GM18499 (cell line): ENCODE results near the gene GPLD1.

ENCODE experiments used
- ATAC-seq: cut with Tn5 transposase; IDR thresholded peaks from one replicate; pipeline ENCODE4 v1.9.1; 2021; ENCODE audit warnings: moderate number of reproducible peaks; ENCODE audit not compliant: insufficient read depth, unreplicated experiment

GPLD1 gene

GRCh38 chr6:24460966-24461365 lies 28.4 kb downstream of the GPLD1 start:
- ATAC-seq, result no peak

DNA sequence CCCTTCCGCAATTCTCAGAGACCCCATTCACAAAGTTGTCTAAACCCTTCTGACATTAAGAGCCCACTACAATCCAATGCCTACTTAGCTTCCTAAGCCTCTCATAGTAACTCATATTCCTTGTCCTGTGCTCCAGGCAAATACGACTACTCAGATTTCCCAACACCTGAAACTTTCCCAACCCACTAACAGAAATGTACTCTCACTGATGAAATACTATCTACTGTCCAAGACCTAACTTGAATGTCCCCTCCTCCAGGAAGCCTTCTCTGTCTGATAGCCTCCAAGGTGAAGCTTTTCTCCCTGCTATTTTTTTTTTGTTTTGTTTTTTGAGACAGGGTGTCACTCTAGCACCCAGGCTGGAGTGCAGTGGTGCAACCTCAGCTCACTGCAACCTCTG lies 30.4 kb downstream of the GPLD1 start:
- ATAC-seq, result no peak

GRCh38 chr6:24458134-24458533 lies 31.2 kb downstream of the GPLD1 start:
- ATAC-seq, result no peak

- ATAC-seq, result no peak
These were observed 34.3 kb downstream of the GPLD1 start for GRCh38 chr6:24455061-24455460.

- no peak for ATAC-seq
These were observed 34.9 kb downstream of the GPLD1 start for GRCh38 chr6:24454452-24454851.

DNA sequence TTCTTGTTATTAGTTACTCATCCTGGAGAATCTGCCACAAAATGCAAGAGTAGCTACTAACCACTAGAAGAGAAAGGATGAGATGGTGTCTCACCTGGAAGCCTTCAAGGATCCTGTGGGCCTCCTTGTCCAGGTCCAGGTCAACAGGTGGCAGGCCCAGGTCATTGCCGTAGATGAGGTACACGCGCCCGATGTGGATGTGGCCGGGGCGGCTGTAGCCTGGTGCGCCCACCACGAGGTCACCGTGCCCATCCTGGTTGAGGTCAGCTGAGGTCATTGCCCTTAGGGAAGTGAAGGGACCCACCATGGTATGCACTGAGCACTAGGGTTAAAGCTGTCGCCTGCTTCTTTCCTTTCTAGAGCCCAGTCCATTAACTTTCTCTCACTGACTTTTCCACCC lies 35.5 kb downstream of the GPLD1 start:
- ATAC-seq, result no peak

DNA sequence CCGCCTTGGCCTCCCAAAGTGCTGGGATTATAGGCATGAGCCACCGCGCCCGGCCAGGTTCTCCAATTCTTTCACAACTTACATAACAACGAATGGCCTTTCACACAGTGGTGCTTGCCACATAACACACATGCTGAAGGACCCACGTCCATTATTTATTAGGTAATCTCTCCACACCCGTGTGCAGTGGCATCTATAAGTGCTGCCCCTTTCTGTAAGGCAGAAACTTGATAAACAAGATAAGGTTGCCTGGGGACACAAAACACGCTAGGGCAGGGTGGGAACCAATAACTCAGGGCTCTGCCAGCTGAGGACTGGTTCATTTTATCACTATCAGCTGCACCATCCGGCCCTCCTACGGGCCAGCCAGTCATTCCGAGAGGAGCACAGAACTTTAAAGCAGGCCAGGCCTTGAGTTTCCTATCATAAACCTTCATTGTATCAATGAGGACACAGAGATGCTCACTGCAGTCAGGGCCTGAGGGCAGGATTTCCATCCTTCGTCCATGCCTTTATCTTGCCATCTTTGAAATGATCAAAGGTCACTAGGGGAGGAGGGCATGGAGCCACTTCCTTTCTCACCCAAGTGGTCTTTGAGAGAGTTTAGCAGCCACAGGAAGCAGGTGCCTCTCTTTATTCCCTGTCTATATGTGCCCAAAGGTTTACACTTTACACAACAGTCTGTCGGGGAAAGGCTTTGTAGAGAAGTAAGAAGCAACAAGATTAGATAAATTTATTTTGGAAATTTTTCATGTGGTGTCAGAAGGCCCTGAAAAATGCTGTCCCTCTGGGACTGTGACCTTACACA lies 37.6 kb downstream of the GPLD1 start:
- ATAC-seq, result no peak

DNA sequence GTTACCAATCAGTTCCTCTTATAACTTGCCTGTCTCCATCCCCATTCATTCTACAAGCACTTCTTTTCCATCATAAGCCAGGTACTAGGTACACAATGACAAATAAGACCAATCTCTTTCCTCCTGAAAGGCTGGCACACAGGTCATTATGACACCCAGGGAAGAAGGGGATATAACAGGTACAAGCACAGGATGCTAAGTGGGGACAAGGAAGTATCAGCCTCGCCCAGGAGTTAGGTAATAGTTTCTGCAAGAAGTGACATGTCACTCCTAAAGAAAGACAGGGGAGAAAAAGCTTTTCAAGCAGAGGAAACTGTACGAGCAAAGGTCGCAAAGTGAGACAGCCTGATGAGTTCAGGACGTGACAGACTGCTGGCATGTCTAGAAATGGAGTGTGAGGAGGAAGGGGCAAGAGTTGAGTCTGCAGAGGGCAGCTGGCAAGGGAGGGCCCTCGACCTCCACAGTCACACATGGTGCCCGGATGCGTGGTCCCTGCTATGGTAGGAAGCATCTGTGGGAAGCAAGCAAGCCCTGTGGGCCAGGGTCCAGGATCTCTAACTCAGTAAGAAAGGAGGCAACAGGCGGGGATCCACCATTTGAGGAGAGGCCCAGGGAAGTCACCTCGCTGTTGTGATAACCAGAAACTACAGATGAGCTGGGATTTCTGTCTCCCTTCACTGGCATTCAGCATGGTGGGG lies 40.4 kb downstream of the GPLD1 start:
- no peak for ATAC-seq

DNA sequence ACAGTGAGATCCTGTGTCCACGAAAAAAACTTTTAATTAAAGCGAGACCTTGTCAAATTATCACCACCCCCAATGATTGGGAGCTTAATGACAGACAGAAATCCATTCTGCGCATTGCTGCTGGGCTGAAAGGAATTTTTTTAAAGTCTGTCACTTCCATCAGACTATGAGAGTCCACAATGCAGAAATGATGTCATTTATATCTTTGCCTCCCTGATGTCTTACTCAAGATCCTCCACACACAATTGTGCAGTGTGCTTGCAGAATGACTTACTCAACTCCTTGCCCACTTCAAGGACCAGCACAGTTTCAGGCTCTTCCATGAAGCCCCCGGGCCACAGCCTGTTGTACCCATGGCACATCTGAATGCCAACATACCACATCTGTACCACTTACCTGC lies 41.0 kb downstream of the GPLD1 start:
- no peak for ATAC-seq

DNA sequence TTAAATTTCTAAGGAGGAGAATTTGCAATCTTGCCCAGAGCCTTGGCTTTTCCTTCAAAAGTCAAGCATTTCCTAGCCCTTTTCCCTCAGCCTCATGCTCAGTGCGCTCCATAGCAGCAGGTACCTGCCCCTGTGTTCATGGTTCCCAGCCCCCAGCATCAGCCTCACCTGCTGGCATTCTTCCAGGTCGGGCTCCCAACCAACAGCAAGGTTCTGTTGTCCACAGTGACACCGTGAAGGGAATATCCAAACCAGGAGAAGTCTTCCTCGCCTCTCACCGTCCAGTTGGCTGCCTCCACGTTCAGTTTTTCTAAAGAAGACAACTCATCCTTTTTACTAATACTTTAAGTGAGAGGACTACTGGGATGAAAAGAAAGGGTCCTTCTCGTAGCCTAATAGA lies 42.7 kb downstream of the GPLD1 start:
- ATAC-seq, result no peak

DNA sequence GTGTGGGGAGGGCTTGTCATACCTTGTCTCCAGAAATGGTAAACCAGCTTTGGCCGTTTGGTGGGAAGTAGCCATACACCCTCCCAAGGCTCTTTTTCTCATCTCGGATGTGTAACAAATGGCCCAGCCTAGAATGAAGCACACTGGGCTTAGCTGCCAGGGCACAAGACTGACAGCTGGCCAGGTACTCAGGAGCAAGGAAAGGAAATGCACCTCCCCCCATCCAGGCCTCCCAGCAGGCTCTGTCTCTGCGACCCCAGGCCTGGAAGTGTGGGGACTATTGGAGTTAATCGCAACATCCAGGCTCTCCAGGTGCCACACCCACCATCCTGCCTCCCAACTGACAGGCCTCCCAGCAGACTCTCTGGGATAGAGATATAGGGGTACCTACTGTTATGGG lies 43.7 kb downstream of the GPLD1 start:
- no peak for ATAC-seq

DNA sequence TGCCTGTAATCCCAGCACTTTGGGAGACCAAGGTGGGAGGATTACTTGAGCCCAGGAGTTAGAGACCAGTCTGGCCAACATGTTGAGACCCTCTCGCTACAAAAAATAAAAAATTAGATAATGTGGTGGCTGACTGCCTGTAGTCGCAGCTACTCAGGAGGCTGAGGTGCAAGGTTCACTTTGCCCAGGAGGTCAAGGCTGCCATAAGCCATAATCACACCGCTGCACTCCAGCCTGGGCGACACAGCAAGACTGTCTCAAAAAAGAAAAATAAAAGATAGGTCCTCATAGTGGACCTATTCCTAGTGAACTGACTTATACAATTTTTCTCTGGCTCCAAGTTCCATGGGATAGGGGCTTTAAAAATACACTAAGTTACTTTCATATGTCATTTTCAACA lies 44.8 kb downstream of the GPLD1 start:
- no peak for ATAC-seq

- ATAC-seq, result no peak
These were observed 47.8 kb downstream of the GPLD1 start for GRCh38 chr6:24441599-24441904.

DNA sequence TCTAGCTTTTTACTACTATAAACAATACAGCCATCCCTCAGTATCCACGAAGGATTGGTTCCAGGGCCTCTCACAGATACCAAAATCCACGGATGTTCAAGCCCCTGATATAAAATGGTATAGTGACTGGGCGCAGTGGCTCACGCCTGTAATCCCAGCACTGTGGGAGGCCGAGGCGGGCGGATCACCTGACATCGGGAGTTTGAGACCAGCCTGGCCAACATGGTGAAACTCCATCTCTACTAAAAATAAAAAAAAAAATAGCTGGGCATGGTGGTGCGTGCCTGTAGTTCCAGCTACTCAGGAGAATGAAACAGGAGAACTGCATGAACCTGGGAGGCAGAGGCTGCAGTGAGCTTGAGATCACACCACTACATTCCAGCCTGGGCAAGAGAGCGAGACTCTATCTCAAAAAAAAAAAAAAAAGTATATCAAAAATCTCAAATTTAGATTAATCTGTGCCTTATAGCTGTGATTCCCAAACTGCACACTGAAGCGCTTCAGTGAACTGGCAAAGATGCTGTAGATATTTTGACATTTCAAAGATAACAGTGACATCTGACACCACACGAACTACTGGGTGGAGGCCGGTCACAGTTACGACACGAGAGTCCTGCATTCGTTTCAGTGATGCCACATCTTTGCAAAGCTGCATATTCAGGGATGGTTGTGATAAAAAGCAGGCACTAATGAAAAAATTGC lies 48.3 kb downstream of the GPLD1 start:
- no peak for ATAC-seq

DNA sequence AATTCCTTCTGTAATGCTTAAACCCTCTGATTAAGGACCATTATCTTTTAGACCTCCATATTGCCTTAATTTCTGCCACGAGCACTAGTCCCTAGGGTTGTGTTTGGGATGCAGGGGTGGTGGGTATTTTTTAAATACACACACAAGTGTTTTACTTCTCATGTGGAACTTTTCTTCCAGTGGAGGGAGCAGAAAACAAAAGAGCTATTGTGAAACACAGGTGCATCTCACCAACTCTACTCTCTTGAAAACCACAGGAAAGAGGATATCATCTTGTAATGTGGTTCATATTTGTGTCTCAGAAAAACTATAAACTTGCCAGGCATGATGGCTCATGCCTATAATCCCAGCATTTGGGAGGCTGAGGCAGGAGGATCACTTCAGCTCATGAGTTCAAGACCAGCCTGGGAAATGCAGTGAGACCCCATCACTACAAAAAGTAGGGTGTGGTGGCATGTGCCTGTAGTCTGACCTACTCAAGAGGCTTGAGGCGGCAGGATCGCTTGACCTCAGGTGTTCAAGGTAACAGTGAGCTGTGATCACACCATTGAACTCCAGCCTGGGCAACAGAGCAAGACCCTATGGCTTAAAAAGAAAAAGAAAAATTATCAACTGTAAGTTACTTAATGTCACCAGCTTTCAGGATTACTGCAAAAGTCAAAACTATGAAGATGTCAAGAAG lies 49.4 kb downstream of the GPLD1 start:
- ATAC-seq, result no peak

DNA sequence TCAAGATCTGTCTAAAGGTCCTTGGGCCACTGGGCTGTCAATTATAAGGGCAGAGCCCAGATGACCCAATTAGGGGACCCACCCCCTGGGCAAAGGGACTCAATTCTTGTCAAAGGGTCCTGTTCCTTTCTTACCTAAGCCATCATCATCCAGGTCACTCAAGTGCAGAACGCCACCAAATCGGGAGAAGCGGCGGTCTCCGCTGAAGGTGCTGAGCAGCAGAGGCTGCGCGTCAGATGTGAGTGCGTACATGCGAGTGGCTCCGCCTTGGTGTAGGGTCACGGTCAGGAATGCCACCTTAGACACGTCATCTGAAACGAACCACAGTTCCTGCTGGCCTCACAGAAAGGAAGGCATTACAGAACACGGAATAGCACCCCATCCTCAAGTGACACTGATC lies 52.4 kb downstream of the GPLD1 start:
- ATAC-seq, result no peak

DNA sequence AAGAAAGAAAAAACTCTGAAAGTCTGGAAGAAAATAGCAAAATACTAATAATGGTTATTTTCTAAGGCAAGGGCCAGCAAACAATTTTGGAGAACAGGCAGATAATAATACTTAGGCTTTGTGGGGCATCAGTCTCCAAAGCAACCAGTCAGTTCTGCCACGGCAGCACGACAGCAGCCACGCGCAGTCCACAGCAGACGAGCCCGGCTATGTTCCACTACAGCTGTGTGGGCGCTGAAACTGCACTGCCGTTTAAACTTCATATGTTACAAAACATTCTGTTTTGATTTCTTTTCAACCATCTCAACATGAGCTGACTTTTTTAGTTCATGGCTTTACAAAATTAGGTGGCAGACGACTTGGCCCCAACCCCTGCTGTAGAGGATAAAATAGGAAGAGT lies 56.8 kb downstream of the GPLD1 start:
- no peak for ATAC-seq

DNA sequence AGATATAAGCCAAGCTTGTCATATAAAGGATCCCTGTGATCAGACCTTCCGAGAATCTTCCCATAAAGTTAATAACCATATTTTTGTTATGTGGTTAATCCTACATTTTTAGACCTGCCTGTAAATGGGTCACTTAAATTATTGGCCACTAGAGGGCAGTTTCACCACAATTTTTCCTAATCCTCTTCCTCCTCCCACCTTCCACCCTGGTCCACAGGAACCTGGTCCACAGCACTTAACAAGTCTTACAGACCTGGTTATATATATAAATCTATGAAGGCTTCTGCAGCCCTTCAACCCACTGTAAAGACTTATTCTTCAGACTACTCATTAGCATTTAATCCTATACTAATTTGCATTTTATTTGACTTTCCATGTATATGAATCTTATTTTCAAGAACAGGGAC lies 58.3 kb downstream of the GPLD1 start:
- ATAC-seq, result no peak

- no peak for ATAC-seq
These were observed 59.3 kb downstream of the GPLD1 start for GRCh38 chr6:24430086-24430485.

DNA sequence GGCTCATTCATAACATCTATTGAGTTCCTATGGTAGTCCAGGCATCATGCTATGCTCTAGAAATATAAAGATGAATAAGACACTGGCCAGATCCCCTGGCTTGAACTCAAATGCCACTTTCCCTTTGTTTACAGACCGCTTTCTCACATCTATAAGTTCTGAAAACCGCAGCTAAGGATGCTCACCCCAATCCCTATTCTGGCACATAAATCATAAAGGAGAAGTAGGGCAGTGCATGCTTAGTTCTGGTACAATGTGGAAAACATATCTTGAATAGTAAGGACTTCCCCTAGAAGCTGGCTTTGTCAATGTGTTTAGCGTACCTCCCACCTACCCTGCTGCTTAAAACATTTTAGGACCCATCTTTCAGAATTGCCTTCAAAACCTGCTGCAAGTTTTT lies 60.2 kb downstream of the GPLD1 start:
- ATAC-seq, result no peak

DNA sequence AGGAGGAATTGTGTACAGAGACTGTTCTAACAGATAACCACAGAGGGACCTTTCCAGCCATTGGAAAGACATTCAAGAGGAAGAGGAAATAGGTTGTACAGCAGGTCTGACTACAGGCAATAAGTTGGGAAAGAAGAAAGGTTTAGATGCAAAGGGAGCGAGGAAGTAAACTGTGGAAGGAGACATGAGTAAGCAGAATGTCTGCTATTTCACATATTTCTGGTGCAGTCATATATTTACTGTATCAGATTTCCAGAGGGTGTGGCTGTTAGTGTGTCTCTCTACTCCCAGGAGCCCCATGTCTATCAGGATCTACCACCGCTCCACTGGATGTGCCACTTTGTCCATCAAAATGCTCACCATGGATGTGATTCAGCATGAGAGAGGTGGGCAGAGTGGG lies 60.8 kb downstream of the GPLD1 start:
- no peak for ATAC-seq
